Ishikawa (cell line): Measurements from ENCODE around the gene IRX3.

ENCODE experiments used
- CEBPB ChIP-seq: IDR thresholded peaks from 2 replicates; pipeline ENCODE4 v1.6.1; 2012
- CREB1 ChIP-seq: IDR thresholded peaks from 2 replicates; pipeline ENCODE4 v1.6.1; 2012; ENCODE audit warnings: low read depth
- EGR1 ChIP-seq: IDR thresholded peaks from 2 replicates; pipeline ENCODE4 v1.6.1; 2012
- EP300 ChIP-seq: IDR thresholded peaks from 2 replicates; pipeline ENCODE4 v1.6.1; 2012; ENCODE audit warnings: borderline replicate concordance
- FOXM1 ChIP-seq: IDR thresholded peaks from 2 replicates; pipeline ENCODE4 v1.6.1; 2012; ENCODE audit warnings: low read depth, borderline replicate concordance
- MAX ChIP-seq: IDR thresholded peaks from 2 replicates; pipeline ENCODE4 v1.6.1; 2012
- NFIC ChIP-seq: IDR thresholded peaks from 2 replicates; pipeline ENCODE4 v1.6.1; 2012
- RAD21 ChIP-seq: IDR thresholded peaks from 2 replicates; pipeline ENCODE4 v1.6.1; 2012; ENCODE audit warnings: low read depth
- TAF1 ChIP-seq: IDR thresholded peaks from 2 replicates; pipeline ENCODE4 v1.6.1; 2012; ENCODE audit warnings: low read depth, mild to moderate bottlenecking
- TCF12 ChIP-seq: IDR thresholded peaks from 2 replicates; pipeline ENCODE4 v1.6.1; 2012; ENCODE audit warnings: low read depth
- TEAD4 ChIP-seq: IDR thresholded peaks from 2 replicates; pipeline ENCODE4 v1.6.1; 2012
- YY1 ChIP-seq: IDR thresholded peaks from 2 replicates; pipeline ENCODE4 v1.6.1; 2012; ENCODE audit warnings: low read depth
- ZBTB7A ChIP-seq: IDR thresholded peaks from 2 replicates; pipeline ENCODE4 v1.6.1; 2012; ENCODE audit warnings: low read depth
- TF ChIP-seq, protein P1 (sequence below): IDR thresholded peaks from 2 replicates; pipeline ENCODE4 v1.6.1; 2012
- TF ChIP-seq, protein P2 (sequence below): IDR thresholded peaks from 2 replicates; pipeline ENCODE4 v1.6.1; 2012; ENCODE audit warnings: low read depth, mild to moderate bottlenecking

The IRX3 gene

DNA sequence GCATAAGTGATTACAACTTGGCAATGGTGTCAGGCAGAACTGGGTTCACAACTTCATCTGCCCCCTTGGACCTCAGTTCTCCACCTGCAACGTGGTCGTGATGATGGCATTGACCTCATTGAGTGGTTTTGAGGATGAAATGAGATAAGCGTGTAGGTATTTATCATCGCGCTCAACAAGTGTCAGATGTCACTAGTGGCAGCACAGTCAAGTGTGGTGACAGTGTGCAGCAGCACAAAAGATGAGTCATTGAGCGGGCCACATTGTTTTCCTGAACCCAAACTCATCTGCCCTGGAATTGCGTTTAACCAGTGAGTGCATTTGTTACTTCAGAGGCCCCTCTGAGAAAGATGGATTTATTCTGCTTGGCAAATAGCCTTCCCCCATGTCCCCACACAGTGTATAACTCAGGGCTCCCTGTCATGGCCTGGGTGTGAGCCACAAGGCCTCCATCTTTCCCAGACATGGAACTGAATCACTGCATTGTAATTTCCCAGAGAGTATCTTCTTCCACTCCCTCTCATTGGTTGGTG is 20.9 kb downstream of the IRX3 start:
- TF ChIP-seq FOXM1 (no peak), TAF1 (no peak), CEBPB (no peak), RAD21 (no peak), EP300 (no peak), YY1 (no peak), MAX (no peak), NFIC (no peak), EGR1 (no peak), TCF12 (no peak), TEAD4 (no peak), ZBTB7A (no peak), CREB1 (no peak)
- TF ChIP-seq, protein P1, sequence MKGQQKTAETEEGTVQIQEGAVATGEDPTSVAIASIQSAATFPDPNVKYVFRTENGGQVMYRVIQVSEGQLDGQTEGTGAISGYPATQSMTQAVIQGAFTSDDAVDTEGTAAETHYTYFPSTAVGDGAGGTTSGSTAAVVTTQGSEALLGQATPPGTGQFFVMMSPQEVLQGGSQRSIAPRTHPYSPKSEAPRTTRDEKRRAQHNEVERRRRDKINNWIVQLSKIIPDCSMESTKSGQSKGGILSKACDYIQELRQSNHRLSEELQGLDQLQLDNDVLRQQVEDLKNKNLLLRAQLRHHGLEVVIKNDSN: no peak
- TF ChIP-seq, protein P2, sequence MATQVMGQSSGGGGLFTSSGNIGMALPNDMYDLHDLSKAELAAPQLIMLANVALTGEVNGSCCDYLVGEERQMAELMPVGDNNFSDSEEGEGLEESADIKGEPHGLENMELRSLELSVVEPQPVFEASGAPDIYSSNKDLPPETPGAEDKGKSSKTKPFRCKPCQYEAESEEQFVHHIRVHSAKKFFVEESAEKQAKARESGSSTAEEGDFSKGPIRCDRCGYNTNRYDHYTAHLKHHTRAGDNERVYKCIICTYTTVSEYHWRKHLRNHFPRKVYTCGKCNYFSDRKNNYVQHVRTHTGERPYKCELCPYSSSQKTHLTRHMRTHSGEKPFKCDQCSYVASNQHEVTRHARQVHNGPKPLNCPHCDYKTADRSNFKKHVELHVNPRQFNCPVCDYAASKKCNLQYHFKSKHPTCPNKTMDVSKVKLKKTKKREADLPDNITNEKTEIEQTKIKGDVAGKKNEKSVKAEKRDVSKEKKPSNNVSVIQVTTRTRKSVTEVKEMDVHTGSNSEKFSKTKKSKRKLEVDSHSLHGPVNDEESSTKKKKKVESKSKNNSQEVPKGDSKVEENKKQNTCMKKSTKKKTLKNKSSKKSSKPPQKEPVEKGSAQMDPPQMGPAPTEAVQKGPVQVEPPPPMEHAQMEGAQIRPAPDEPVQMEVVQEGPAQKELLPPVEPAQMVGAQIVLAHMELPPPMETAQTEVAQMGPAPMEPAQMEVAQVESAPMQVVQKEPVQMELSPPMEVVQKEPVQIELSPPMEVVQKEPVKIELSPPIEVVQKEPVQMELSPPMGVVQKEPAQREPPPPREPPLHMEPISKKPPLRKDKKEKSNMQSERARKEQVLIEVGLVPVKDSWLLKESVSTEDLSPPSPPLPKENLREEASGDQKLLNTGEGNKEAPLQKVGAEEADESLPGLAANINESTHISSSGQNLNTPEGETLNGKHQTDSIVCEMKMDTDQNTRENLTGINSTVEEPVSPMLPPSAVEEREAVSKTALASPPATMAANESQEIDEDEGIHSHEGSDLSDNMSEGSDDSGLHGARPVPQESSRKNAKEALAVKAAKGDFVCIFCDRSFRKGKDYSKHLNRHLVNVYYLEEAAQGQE: no peak

DNA sequence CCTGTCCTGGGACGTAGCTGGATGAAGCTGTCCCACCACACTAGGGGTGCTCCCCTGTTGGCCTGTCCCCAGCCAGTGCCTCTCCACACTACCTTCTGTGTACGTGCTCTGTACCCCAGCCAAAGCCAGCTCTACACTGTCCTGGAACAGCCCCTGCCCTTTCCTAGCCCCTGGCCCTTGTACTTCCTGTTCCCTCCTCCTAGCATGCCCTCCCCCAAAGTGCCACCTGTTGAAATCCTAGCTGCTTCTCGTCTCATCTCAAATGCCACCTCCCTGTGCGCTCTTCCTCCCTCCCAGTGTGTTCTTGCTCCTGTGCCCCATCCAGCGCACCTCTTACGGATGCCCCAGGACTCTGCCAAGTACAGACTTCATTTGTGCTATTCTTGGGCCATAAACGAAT is 33.5 kb downstream of the IRX3 start:
- TF ChIP-seq, protein P2: no peak

- TF ChIP-seq, protein P1: no peak
- TF ChIP-seq, protein P2: no peak
- TF ChIP-seq FOXM1: no peak
These were observed 37.5 kb downstream of the IRX3 start for GRCh38 chr16:54248863-54249710.

- TF ChIP-seq, protein P2: no peak
- no peak for TF ChIP-seq YY1
- no peak for TF ChIP-seq CEBPB
- no peak for TF ChIP-seq TCF12
- no peak for TF ChIP-seq NFIC
- TF ChIP-seq TEAD4: no peak
These were observed 40.1 kb downstream of the IRX3 start for GRCh38 chr16:54246454-54246821.
